GM18511 (cell line): ENCODE results near the gene SMTNL2.
"Not testable (repeated sequence)": the region's sequence is repeated elsewhere in the genome, so short reads cannot be mapped to it uniquely, and the experiment has no call there.

Experiments used
- ATAC-seq: cut with Tn5 transposase; IDR thresholded peaks from one replicate; pipeline ENCODE4 v1.9.1; 2021; ENCODE audit warnings: mild to moderate bottlenecking, moderate library complexity; ENCODE audit not compliant: unreplicated experiment

Gene SMTNL2

DNA sequence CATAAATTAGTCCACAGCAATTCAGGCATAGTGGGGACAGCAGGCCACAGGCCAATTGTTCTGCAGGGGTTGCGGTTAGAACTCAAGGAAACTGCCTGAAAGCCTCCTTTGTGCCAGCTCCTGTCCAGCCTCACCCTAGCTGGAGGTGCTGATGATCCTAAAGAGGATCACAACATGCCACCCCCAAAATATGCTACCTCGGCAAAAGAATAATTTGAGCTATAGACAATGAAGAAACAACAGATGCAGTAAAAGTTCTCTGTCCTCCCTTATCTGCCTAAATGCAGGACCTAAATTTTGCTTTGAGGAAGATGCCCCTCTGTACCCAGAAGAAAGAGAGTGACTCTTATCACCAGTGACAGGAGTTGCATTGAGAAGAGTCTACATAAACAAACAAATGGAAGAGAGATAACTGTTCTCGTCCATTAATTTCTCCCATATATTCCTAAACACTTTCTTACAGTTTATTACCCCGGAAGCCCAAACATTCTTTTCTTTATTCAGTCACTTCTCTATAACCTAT lies 42.5 kb downstream of the SMTNL2 start:
- ATAC-seq: no peak

DNA sequence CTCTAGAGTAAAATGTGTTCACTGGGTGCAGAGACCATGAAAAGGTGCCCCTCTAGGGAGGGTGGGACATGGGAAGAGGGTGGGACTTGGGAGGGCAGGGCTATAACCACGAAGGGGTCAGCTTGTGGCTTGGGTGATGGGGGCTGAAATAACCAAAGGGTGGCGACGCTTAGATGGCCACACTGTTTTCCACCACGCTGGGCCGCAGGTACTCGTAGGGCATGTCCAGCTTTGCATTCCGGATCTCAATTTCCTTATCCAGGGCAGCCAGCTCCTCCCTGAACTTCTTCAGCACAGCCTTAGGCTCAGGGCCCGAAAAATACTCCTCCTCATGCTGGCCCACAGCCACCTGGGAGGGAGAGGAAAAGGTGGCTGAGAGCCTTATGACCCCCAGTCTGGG lies 47.1 kb downstream of the SMTNL2 start:
- no peak for ATAC-seq

GRCh38 chr17:4631836-4632580 lies 47.7 kb downstream of the SMTNL2 start:
- no peak for ATAC-seq

DNA sequence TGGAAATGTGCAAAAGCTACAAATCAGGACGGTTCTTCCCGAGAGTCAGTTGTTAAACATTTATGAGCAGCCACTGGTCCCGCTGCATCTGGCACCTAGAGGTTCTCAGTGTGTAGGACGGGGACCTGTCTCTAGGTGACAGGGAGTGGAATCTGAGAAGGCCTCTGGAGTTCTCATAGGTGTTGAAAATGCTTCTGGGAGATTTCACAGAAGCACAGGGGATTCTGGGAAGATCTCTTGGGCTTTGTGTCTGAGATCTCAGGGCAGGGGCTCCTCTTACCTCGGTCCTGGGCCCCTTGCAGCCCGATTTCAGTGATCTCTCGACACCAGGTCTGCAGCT lies 48.2 kb downstream of the SMTNL2 start:
- ATAC-seq: no peak

- ATAC-seq: no peak
These were observed 49.3 kb downstream of the SMTNL2 start for GRCh38 chr17:4633643-4634042.

DNA sequence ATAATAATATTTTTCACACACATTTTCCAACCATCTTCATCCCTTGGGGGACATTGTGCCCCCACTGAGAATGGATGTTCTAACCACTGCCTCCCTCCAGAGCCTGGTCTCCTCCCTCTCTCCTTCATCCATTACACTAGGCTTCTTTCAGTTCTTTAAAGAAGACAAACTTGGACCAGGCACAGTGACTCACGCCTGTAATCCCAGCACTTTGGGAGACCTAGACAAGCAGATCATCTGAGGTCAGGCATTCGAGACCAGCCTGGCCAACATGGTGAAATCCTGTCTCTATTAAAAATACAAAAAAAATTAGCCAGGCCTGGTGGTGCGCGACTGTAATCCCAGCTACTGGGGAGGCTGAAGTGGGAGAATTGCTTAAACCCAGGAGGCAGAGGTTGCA lies 50.6 kb downstream of the SMTNL2 start:
- ATAC-seq: no peak

DNA sequence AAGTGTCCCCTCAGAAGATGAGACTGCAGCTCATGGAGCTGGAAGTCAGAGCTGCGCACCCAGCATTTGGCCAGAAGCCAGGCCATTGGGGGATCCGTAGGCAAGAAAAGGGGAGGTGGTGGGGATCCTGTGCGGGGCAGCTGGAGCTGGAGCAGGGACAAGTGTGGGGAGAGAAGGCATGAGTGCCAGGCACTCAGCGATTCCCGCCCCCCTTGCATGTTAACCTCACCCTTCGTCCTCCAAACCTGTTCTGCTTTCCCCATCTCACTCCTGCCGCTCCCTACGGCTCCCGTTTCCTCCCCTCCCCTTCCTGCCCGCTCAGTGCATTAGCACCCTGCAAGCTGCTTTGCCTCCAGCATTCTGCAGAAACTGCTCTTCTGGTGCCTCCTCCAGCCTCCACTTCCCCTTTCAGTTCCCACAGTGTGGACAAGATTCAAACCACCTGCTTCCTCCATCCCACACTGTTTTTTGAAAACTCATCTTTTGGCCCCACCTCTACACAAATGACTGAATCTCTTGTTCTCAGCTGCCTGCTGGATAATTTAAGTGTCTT lies 51.6 kb downstream of the SMTNL2 start:
- no peak for ATAC-seq

GRCh38 chr17:4636474-4637100 lies 52.3 kb downstream of the SMTNL2 start:
- ATAC-seq: no peak

DNA sequence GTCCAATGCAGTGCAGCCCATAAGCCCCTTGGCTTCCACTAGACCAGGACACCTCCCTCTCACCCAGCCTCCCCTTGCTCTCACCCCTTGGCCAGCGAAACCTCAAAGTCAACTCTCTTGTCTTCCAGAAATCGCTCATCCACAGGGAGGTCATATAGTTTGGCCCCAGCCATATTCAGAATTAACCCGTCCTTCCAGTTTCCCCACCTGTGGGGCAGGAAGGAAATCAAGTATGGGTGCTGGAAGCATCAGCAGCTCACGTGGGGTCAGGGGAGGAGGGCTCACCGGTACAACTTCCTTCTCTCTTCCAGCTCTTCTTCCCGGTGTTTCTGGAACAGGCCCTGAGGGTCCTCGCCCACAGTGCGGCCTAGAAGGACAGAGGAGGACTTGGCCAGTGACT lies 54.4 kb downstream of the SMTNL2 start:
- not testable (repeated sequence) for ATAC-seq

GRCh38 chr17:4639301-4640059 lies 55.2 kb downstream of the SMTNL2 start:
- ATAC-seq: not testable (repeated sequence)

DNA sequence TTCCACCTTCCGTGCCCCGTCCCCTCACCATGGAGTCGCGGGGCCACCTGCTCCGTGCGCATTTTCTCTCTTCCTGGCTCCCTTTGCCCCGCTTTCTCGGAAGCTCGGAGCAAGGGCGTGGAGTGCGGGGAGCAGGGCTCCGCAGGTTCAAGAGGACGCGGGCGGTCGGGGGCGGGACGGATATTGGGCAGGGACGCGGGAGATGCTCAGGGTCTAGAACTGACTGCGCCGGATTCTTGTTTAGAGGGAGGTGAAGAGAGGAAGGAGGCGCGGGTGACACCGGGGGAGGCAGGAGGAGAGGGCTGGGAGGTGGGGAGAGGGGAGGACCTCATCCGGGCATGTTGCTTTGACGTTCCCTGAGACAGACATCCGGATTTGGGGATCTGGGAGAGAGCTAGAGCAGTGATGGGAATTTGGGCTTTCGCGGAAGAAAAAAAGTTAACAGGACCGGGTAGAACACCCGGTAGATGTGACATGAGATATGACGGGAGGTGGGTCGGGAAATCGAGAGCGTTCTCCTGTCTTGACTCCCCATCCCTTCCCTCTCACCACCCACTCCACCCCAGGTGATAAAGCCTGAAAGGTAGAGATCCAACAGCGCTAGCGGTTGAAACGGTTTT lies 56.4 kb downstream of the SMTNL2 start:
- not testable (repeated sequence) for ATAC-seq

GRCh38 chr17:4641297-4642195 lies 57.2 kb downstream of the SMTNL2 start, which contains the start of gene ALOX15:
Gene ALOX15 (minus strand): TSS chr17:4641678. CDS start chr17:4641651, 27 bp downstream.
- no peak for ATAC-seq

DNA sequence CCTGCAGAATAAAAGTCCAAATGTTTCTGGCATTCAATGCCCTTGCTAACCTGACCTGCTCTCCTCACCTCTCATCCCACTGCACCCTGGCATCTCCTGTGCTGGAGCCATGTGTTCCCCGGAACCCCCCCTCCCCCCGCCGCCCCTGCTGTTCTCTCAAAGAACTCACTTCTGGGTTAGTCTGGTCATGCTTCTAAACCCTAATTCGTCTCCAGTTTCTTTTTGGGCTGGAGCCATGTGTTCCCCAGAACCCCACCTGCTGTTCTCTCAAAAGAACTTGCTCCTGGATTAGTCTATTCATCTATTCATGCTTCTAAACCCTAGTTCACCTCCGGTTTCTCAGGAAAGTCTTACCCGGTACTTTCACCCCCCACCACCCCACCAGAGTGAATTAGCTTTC lies 58.0 kb downstream of the SMTNL2 start:
- ATAC-seq: no peak

DNA sequence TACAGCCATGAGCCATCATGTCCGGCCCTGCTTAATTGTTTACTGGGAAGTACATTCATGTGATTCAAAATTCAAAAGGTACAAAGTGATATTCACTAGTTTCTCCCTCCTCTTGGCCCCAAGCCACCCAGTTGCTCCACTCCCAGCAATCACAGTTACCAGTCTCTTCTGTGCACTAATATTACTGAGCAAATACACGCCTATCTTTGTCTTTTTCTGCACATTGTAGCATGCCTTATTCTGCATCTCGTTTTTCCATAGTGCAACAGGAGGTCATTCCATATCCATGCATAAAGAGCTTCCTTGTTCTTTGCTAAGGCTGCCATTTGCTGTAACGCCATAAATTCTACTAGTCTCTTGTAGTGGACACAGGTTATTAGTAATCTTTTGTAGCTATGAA lies 59.3 kb downstream of the SMTNL2 start:
- no peak for ATAC-seq

GRCh38 chr17:4645642-4646041 lies 61.3 kb downstream of the SMTNL2 start:
- ATAC-seq: no peak

DNA sequence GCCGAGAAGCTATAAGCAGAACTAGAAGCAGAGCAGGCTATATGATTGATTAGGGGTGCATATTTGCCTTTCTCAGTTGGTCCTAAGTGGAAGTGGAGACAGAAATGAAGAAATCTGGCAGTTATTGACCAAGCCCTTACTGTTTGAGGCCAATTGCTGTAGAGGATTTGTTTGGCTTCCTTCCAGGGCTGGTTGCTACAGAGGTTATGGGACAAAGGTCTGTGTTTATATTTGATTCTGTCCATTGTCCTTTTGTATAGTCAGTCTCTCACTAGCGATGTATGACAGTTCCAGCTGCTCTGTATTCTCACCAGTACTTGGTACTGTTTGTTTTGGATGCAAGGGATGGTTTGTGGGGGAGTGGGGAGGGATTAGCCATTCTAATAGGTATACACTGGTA lies 64.4 kb downstream of the SMTNL2 start:
- ATAC-seq: no peak

DNA sequence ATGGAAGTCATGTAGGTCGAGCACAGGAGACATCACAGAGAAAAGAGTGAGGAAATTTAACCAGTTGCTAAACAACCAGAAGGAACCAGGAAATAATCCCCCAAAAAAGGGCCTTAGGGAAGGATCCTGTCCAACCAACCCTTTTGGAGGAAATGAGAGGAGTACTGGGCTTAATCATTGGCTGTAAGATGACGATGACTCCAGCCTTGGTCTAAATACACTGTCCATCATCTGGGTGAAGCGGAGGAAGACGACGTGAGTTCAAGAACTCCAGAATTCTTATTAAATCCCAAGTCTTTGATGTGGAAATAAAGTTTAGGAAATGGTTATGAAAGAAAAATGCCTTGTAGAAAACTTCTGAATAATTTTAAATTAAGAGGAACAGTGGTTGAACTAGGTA lies 68.7 kb downstream of the SMTNL2 start:
- no peak for ATAC-seq

DNA sequence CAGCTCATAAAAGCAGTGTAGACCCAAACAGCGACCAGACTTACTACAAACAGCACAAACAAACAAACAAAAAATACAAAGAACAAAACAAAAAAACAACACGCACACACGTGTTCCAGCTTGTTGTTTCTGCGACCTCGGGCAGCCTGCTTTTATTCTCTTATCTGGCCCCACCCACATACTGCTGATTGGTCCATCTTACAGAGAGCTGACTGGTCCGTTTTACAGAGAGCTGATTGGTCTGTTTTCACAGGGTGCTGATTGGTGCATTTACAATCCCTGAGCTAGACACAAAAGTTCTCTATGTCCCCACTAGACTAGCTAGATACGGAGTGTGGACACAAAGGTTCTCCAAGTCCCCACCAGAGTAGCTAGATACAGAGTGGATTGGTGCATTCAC lies 71.6 kb downstream of the SMTNL2 start:
- ATAC-seq: not testable (repeated sequence)

DNA sequence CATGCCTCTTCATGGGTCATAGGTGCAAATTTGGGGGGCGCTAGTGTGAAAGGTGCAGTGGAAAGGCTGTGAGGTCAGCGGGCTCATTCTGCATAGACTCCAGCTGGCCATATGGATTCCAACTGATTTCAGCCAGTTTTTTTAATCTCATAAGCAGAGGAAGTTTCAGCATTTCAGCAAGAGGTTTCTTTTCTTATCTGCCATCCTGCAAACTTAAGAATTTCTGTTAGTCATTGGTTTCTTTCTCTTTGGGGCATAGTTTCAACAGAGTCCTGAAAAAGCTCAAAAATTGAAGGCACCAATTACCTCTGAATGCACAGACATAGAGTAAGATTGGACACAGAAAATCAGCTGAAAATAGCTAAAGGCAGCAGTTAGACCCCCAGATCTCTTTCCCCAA lies 73.3 kb downstream of the SMTNL2 start:
- ATAC-seq: no peak
